DMS53 (cell line): Measurements from ENCODE around the gene NOX1.
"Not testable (repeated sequence)": the region's sequence is repeated elsewhere in the genome, so short reads cannot be mapped to it uniquely, and the experiment has no call there.

ENCODE experiments used
- DNase-seq: peaks from one replicate; lab custom pipeline; 2025; lab: John Stamatoyannopoulos, UW

The NOX1 gene

GRCh38 chrX:100819534-100819836, 54.7 kb downstream of the NOX1 start:
- DNase-seq = no peak

GRCh38 chrX:100817340-100817739, 56.8 kb downstream of the NOX1 start:
- DNase-seq = no peak

DNA sequence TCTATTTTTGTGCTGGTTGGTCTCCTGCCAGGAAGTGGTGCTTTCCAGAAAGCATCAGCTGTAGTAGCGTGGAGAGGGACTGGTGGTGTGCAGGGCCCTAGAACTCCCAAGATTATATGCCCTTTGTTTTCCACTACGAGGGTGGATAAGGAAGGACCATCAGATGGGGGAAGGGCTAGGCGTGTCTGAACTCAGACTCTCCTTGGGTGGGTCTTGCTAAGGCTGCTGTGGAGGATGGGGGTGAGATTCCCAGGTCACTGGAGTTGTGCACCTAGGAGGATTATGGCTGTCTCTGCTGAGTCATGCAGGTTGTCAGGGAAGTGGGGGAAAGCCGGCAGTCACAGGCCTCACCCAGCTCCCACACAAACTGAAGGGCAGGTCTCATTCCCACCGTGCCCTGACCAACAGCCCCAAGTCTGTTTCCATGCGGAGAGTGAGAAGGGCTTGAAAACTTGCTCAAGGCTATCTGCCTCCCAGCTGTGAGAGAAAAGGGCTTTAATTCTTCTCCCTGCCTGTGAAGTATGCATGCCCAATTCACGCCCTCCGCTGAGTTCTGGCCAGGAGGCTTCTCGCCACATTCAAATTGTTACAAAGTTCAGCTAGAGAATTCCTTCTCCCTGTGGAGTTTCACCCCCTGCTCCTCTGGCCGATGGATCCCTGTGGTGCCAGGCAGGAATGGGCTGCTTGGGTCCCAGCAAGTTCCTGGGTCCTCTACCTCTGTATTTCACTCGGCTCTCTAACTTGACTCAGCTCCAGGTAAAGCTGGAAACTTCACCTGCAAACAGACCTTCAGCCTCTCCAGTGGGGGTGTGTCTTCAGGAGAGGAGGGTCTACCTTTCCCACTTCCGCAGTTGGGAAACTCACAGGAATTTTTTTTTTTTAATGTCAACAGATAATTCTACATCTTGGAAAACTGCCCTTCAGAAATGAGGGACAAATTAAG, 61.7 kb downstream of the NOX1 start:
- no peak for DNase-seq

- not testable (repeated sequence) for DNase-seq
Observed at GRCh38 chrX:100808265-100808664, 65.9 kb downstream of the NOX1 start.

DNA sequence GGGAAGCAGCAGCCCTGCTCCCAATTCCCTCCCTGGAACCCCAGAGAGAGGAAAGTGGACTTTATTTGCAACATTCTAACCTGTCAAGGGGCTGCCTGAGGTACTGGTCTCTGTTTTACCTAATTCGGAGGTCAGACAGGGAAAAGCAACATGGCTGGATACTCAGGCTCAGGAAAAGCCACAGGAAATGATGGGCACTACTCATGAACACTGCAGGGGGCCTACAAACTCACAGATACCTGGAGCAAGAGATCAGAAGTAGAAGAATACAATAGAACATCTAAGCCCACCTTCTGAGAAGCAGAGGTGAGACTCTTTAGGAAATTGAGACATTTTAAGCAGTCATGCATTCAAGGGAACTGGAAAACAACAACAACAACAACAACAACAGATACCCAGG, 69.4 kb downstream of the NOX1 start:
- no peak for DNase-seq

- DNase-seq = no peak
Observed at GRCh38 chrX:100802843-100803242, 71.3 kb downstream of the NOX1 start.

DNA sequence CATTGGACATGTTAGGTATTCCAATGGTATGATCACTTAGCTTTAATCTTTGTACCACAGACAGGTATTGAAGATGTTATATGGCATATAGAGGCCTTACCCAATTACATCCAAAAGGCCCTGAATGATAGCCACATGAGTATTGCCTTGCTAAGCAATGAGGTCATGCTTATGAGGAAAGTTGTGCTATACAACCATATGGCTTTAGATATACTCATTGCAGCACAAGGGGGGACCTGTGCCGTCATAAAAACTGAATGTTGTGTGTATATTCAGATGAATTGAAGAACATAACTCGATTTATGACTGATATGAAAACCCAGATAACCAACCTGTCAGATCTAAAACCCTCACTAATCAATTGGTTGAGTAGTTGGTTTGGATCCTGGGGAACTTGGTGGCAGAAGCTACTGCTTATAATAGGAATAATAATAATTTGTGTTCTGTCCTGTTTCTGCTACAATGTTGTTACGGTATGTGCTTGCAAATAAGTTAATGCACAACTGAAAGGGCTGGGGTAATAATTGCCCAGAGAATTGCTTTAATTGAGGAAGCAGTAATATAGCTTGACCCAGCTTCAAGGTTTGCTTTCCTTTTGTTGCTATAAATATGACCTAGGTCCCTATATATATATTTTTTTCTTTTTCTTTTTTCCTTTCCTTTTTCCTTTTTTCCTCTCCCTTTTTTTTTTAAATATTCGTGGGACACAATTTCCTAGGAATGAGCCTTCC, 75.5 kb downstream of the NOX1 start:
- DNase-seq = no peak

DNA sequence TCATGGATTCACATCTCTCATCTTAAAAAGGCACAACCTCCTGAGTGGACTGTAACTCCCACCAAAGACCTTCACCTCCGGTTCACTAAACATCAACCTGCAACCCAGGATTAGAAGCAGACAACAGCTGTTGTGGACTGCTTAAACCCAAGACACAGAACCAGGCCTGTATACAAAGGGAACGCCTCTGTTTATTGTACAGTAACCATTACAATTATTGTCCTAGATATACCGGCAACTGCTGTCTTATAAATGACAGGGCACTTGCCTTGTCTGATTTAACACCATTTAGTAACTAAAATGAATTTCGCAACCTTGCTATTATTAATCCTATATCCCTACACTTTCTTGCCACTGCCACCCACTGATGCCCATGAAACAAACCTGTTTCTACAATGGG, 76.8 kb downstream of the NOX1 start:
- DNase-seq = no peak

GRCh38 chrX:100796371-100796770, 77.8 kb downstream of the NOX1 start:
- DNase-seq = not testable (repeated sequence)
